ES-I3 (cell line): ENCODE measurements around the gene DGKI.

Source experiments
- H3K36me3 ChIP-seq: 2 replicates; pipeline ENCODE4 v1.6.1; 2013; ENCODE audit warnings: mild to moderate bottlenecking, low read length, control low read depth, moderate library complexity; ENCODE audit not compliant: insufficient read depth
- H3K4me1 ChIP-seq: 2 replicates; pipeline ENCODE4 v1.6.1; 2013; ENCODE audit warnings: mild to moderate bottlenecking, control low read depth, low read length; ENCODE audit not compliant: insufficient read depth
- H3K9ac ChIP-seq: 2 replicates; pipeline ENCODE4 v1.6.1; 2013; ENCODE audit warnings: low read depth, mild to moderate bottlenecking, low read length, moderate library complexity
- H3K9me3 ChIP-seq: 2 replicates; pipeline ENCODE4 v1.6.1; 2013; ENCODE audit warnings: mild to moderate bottlenecking, low read length, moderate library complexity; ENCODE audit not compliant: control insufficient read depth, insufficient read depth

The DGKI gene

DNA sequence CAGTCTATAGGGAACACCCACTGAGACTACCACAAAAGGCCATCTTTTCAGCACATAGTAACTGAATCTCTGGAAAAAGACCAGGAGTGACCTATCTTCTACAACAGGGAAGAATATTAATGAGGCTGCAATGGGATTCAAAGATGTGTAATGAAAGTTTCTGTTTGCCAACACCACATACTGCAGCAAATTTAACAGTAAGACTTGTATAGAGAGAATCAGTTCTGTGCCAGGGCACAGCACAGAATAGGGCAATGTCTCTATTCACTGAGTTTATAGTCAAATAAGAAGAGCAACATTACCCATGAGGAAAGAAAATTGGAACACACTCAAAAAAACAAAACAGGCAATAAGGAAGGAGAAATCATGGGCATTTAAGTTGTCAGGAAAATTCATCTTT, 411.8 kb downstream of the DGKI start:
- no peaks in the 10 kb centered on the region for H3K9me3 ChIP-seq
- no peak overlapping the region for H3K9ac ChIP-seq
- no peaks in the 10 kb centered on the region for H3K36me3 ChIP-seq
- no peaks in the 10 kb centered on the region for H3K4me1 ChIP-seq

DNA sequence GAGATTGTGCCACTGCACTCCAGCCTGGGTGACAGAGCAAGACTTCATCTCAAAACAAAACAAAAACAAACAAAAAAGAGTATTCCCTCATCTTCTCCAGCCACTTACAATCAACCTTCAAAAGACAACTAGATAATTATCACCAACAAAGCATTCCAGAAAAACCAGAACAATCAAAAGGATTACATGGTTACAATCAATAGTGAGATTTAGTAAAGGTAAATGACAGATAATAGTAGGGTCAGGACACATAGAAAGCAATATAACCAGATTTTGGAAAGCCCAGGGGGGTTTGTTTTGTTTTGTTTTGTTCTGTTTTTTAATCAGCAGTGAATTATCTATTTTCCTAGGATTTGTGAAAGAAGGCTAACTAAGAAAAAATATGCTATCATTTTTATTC, 412.2 kb downstream of the DGKI start:
- H3K36me3 ChIP-seq: no peaks in the 10 kb centered on the region
- no peaks in the 10 kb centered on the region for H3K4me1 ChIP-seq
- no peak overlapping the region for H3K9ac ChIP-seq
- H3K9me3 ChIP-seq: no peaks in the 10 kb centered on the region

DNA sequence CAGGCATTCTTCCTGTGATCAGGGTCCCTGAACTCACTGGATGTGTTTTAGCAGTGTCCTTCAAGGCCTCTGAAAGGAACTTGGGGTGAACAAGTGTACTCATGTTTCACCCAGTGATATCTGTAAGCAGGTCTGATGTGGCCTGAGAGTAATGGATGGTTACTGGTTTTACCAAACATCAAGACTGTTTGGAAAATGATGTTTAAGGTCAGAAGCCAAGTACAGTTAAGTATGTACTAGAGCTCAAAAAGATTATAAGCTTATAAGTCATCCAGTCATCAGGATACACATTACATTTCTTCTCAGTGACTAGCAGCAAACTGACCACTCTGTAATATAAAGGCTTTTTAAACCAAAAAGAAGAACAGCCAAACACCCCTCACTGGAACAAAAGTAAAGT, 423.5 kb downstream of the DGKI start:
- H3K4me1 ChIP-seq: no peaks in the 10 kb centered on the region
- H3K9me3 ChIP-seq: no peaks in the 10 kb centered on the region

DNA sequence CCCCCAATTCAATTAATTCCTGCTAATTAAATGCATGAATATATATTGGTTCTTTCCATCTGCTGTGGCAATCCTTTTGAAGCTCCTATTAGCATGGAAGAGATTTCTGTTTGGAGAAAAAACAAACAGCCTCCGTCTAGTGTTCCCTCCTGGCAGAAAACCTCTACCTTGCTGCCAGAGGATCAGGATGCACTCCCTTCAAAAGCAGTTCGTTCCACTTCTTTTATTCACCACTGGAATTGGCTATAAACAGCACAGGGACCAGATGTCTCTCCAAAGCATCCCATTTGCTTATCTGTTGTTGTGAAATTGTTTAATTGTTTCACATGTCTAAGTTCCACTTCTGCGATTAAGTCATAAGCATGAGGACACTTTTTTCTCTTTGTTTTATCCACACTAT, 425.4 kb downstream of the DGKI start:
- Histone ChIP-seq H3K9me3 (no peaks in the 10 kb centered on the region), H3K36me3 (no peaks in the 10 kb centered on the region), H3K4me1 (no peaks in the 10 kb centered on the region), H3K9ac (no peak overlapping the region)

More for the DNA sequence above, 423.5 kb downstream of the DGKI start:
- H3K36me3 ChIP-seq: no peaks in the 10 kb centered on the region
- H3K9ac ChIP-seq: no peak overlapping the region

DNA sequence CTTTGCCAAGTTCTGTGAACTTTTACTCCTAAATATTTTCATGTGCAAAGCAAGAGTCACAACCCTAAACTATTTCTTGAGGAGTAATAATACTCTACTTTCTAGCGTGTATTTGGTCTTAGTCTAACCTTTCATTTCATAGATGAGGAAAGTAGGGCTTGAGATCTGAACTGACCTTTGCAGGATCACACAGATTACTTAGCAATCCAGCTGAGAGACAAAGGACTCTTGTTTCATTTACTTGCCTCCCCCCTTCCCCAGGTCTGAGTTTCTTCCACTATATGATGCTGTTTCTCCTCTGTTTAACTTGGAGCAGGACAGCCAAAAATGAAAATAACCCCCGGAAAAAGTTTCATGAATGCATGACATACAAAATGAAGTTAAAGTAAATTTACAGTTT, 427.9 kb downstream of the DGKI start:
- no peaks in the 10 kb centered on the region for H3K9me3 ChIP-seq
- no peak overlapping the region for H3K9ac ChIP-seq
- H3K4me1 ChIP-seq: no peaks in the 10 kb centered on the region
- H3K36me3 ChIP-seq: no peaks in the 10 kb centered on the region

DNA sequence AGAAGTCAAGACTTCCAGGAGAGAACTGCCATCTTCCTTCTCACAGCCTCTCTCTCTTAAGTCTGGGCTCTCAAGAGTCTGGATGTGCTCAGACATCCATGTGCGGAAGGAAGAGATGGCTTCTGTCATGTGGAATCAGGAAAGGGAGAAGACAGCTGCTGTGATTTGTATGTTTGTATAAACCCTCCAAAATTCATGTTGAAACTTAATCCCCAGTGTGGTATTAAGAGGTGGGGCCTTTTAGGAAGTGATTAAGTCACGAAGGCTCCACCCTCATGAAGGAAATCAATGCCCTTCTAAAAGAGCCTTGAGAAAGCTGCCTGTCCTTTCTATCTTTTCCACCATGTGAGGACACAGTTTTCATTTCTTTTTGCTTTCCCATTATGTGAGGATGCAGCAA, 429.3 kb downstream of the DGKI start:
- Histone ChIP-seq H3K9ac (no peak overlapping the region), H3K36me3 (no peaks in the 10 kb centered on the region), H3K4me1 (no peaks in the 10 kb centered on the region), H3K9me3 (no peaks in the 10 kb centered on the region)

DNA sequence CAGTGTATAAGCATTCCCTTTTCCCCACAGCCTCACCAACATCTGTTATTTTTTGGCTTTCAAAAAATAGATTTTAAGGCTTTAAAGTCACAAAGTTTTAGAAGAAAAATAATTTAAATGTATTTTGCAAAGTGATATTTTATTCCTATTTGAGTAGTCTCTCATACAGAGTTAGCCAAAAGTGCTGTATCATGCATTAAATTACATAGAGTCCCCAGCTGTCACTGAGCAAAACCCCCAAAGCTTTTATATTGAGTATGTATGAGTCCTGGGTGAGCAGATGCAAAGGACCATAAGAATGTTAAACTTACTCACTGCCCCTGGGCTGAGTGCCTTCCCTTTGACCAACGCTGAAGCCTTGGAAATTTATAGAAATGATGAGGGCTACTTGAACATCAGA, 432.9 kb downstream of the DGKI start:
- Histone ChIP-seq H3K36me3 (no peaks in the 10 kb centered on the region), H3K9me3 (no peaks in the 10 kb centered on the region), H3K4me1 (no peaks in the 10 kb centered on the region), H3K9ac (no peak overlapping the region)

DNA sequence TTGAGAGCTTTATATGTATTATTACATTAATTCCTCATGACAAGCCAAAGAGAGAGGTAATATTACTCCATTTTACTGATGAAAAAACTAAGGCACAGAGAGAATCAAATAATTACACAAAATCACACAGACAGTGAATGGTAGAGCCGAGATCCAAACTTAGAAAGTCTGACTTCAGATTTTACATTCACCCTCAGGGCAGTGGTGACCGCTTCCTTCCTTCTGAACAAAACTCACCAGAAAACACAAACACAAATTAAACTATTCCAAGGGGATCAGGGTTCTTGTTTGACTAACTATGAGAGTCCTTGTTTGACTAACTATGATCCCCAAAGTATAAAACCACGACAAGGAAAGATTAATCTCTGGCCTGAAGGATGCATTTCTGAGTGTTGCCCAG, 435.3 kb downstream of the DGKI start:
- no peaks in the 10 kb centered on the region for H3K4me1 ChIP-seq
- H3K9me3 ChIP-seq: no peaks in the 10 kb centered on the region
- no peak overlapping the region for H3K9ac ChIP-seq
- no peaks in the 10 kb centered on the region for H3K36me3 ChIP-seq

DNA sequence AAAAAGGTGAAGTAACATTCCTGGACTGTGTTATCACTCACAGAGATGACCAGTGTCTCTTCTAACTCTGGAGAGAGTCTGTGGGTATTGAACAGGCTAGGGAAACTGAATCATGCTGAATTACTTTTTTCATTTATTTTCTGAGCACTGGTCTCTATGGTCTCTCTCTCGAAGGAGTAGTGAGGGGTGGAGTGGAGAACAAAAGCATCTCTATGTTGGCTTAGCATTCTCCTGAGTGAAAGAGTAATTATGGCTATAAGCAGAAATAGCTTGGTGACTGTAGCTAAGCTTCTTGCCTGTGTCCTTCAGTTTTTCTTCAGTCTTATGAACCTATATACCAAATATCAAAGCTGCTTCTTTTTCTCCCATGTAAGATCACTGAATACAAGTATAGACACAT, 438.6 kb downstream of the DGKI start:
- Histone ChIP-seq H3K9ac (no peak overlapping the region), H3K4me1 (no peaks in the 10 kb centered on the region; the same call in 1 of the 2 replicates), H3K9me3 (no peaks in the 10 kb centered on the region), H3K36me3 (no peaks in the 10 kb centered on the region)

DNA sequence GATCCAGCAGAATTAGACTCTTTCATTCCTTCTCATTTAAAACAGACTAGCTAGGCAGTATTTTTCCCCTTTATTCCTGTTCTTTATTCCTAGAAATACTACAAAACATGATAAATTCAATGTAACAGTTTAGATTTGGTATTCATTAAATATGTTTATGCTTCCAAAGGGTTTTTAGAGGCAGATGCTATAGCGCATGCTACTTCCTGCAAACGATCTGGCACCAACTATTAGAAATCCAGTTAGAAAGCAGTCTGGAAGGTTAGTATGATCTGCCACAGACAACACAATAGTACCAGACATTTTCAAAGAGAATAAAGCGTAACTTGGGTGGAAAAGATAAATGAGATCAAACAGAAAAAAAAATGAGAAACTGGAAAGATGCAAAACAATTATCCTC, 439.7 kb downstream of the DGKI start:
- Histone ChIP-seq H3K9ac (no peak overlapping the region), H3K9me3 (no peaks in the 10 kb centered on the region), H3K4me1 (peaks cover 5% of the 10 kb centered on the region; the same call in 1 of the 2 replicates)

DNA sequence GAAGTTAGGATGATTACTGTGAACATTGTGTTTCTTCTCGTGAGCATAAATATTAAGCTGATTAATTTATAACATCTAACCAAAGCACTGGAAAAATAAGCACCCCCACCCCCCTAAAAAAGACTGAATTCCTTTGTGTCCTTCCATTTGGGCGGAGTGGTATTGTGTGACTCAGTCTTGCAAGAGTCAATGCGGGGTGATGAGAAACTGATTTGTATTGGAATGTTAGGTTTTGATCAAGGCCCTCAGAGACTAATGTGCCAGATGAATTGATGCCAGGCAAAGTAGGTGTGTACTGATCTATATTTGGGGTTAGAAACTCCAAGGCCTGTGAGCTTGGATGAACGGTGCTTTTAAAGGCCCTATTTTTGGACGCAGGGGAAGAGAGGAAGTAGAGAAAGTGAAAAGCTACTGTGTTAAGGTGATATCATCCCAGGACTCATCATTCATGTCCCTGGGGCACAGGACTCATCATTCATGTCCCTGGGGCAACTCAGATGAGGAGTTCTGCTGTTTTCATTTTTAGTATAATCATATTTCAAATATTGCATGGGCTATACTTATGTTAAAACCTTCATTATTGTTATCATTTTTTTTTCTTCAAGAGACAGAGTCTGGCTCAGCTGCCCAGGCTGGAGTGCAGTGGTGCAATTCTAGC, 442.0 kb downstream of the DGKI start:
- H3K9ac ChIP-seq: no peak overlapping the region
- H3K4me1 ChIP-seq: peaks cover 25% of the 10 kb centered on the region; the same call in 1 of the 2 replicates
- H3K9me3 ChIP-seq: no peaks in the 10 kb centered on the region
- H3K36me3 ChIP-seq: no peaks in the 10 kb centered on the region

More for the DNA sequence above, 439.7 kb downstream of the DGKI start:
- no peaks in the 10 kb centered on the region for H3K36me3 ChIP-seq

DNA sequence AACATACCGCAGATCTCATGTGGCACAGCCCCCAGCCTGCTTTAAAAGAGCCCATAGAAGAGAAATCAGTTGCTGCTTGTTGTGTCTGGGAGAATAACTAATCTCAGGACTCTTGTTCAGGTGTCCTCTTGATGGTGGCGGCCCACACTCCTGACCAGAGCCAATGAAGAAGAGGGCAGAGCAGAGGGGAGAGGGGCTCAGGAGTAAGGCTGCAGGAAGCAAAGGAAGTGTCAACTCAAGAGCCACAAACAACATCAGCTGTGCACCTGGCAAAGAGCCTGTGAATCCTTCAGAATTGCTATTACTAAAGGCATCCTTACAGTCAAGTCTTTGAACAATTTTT, 443.4 kb downstream of the DGKI start:
- Histone ChIP-seq H3K4me1 (peaks cover 26% of the 10 kb centered on the region; the same call in 1 of the 2 replicates), H3K36me3 (no peaks in the 10 kb centered on the region), H3K9me3 (no peaks in the 10 kb centered on the region), H3K9ac (peak overlapping the region; percentile 32; the same call in 1 of the 2 replicates)

DNA sequence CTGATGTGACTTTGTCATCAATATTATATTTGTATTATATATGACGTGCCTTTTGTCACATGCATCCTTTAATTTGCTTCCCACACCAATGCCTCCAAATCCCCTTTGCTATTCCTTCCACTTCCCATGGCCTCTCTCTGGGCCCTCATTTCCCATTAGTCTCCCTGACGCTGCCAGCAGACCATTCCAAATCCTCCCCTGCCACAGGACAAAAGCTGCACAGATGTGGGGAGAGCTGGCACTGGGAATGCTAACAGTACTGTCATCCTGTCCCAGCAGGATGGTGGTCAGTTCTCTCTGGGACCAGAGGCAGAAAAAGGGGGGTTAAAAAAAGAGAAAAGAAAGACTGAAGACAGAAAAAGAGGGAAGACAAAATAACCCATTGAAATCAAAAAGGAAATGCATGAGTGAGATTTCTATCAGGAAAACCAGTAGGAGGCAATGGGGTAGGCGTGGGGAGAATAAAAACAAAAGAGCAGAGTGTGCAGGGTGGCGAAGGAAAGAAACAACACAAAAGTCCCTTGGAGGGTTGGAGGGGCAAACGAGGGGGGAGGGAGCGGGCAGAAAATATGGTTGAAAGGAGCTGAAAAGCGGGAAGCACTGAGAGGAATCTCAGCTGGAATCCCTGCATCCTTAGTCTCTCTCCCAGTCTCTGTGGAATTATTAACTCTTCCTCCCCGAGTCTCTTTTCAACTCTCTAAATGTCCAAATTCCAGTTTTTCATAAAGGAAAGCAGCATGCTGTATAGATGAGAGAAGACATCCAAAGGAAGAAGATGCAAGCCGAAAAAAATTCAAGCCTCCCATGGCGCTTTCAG, 444.0 kb downstream of the DGKI start:
- no peaks in the 10 kb centered on the region for H3K36me3 ChIP-seq
- no peaks in the 10 kb centered on the region for H3K9me3 ChIP-seq
- peak overlapping the region; percentile 32 for H3K9ac ChIP-seq
- H3K4me1 ChIP-seq: peaks cover 26% of the 10 kb centered on the region; the same call in 1 of the 2 replicates

DNA sequence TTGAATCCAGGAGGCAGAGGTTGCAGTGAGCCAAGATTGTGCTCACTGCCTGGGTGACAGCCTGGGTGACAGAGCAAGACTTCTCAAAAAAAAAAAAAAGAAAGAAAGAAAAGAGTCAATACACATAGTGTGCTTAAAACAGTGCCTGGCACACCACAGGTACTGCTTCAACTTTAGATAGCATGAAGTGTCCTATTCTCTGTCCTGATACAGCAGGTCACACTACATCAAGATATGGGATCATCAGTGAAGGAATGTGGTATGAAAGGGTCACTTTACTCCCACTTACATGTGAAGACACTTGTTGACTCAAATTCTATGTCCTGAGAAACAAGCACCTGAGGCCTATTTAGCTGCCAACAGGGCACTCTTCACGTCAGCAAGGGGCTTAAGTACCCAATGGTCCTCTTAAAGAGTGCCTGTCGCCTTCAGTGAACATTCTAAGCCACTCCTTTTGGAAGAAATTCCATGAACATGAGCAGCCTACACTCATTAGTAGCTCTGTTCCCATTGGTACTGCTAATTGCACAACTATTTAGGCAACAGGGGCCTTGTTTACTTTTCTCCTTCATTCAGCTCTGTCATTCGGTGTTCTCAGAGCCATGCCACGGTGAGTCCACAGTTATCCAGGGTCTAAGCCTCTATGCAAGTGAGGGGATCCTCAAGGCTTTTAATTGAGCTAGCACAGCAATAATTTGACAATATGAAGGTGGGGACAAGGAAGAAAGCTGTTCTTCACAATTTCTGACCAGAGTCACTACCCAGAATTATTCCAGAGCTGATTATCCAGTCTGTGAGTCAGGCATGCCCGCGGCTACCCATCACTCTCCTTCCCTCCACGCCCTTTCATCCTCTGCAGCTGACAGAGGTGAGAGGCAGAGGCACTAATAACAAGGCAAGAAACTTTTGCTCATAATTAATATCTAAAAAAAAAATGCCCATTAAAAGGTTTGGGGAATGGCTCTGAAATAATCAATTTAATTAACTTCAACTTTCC, 446.6 kb downstream of the DGKI start:
- Histone ChIP-seq H3K4me1 (peaks cover 26% of the 10 kb centered on the region; the same call in 1 of the 2 replicates), H3K9me3 (no peaks in the 10 kb centered on the region), H3K9ac (no peak overlapping the region), H3K36me3 (no peaks in the 10 kb centered on the region)
